GM23248 (cell line): ENCODE results near the gene GTF3A. TPM values are rescaled to one million over a fixed set of nuclear protein-coding genes. Genes with fewer than 3 reads are reported as not detected.
A peak's percentile ranks its signal among the peaks of the same experiment; 100 is the strongest.

Source experiments
- DNase-seq: peaks from one replicate; pipeline ENCODE4 v3.0.0-alpha.2; 2015
- H2AFZ ChIP-seq: fragments of 200-600 bp; sonication (generic); 2 replicates; pipeline ENCODE4 v1.6.1; 2016; ENCODE audit warnings: antibody characterized with exemption
- H3F3A ChIP-seq: fragments of 200-600 bp; sonication (generic); 2 replicates; pipeline ENCODE4 v1.6.1; 2016; ENCODE audit warnings: mild to moderate bottlenecking, antibody characterized with exemption, mixed run types; ENCODE audit not compliant: insufficient read depth
- H3K27ac ChIP-seq: fragments of 200-600 bp; sonication (generic); 2 replicates; pipeline ENCODE4 v1.5.1; 2016; ENCODE audit warnings: mild to moderate bottlenecking
- H3K27me3 ChIP-seq: fragments of 200-600 bp; sonication (generic); replicated peaks from 2 replicates; pipeline ENCODE4 v1.6.1; 2016; ENCODE audit warnings: mild to moderate bottlenecking; ENCODE audit not compliant: insufficient read depth
- H3K36me3 ChIP-seq: fragments of 200-600 bp; sonication (generic); 2 replicates; pipeline ENCODE4 v1.6.1; 2016; ENCODE audit warnings: low read depth, mild to moderate bottlenecking
- H3K4me1 ChIP-seq: fragments of 200-600 bp; sonication (generic); 2 replicates; pipeline ENCODE4 v1.6.1; 2016; ENCODE audit warnings: mild to moderate bottlenecking; ENCODE audit not compliant: insufficient read depth
- H3K4me2 ChIP-seq: fragments of 200-600 bp; sonication (generic); one replicate; pipeline ENCODE4 v1.6.1; 2016; ENCODE audit warnings: mild to moderate bottlenecking; ENCODE audit not compliant: unreplicated experiment
- H3K4me3 ChIP-seq: fragments of 200-600 bp; sonication (generic); 2 replicates; pipeline ENCODE4 v1.5.1; 2016; ENCODE audit warnings: mild to moderate bottlenecking
- H3K79me2 ChIP-seq: fragments of 200-600 bp; sonication (generic); 2 replicates; pipeline ENCODE4 v1.6.1; 2016; ENCODE audit warnings: mild to moderate bottlenecking; ENCODE audit not compliant: insufficient read depth
- H3K9ac ChIP-seq: fragments of 200-600 bp; sonication (generic); 2 replicates; pipeline ENCODE4 v1.6.1; 2016; ENCODE audit warnings: mild to moderate bottlenecking
- H3K9me2 ChIP-seq: fragments of 200-600 bp; sonication (generic); 2 replicates; pipeline ENCODE4 v1.6.1; 2016; ENCODE audit warnings: mixed run types, mild to moderate bottlenecking, moderate library complexity; ENCODE audit not compliant: insufficient read depth
- H3K9me3 ChIP-seq: fragments of 200-600 bp; sonication (generic); one replicate; pipeline ENCODE4 v1.6.1; 2017; ENCODE audit warnings: low read depth
- H4K20me1 ChIP-seq: fragments of 200-600 bp; sonication (generic); 2 replicates; pipeline ENCODE4 v1.6.0; 2016; ENCODE audit not compliant: insufficient read depth
- EZH2 ChIP-seq: fragments of 200-600 bp; sonication (generic); IDR thresholded peaks from 2 replicates; pipeline ENCODE4 v1.6.1; 2018; ENCODE audit warnings: antibody characterized with exemption, mild to moderate bottlenecking; ENCODE audit not compliant: insufficient read depth, poor library complexity, severe bottlenecking
- EZH2phosphoT487 ChIP-seq: fragments of 200-600 bp; sonication (generic); IDR thresholded peaks from 2 replicates; pipeline ENCODE4 v1.6.1; 2018; ENCODE audit warnings: antibody characterized with exemption, moderate library complexity, mild to moderate bottlenecking, low read depth; ENCODE audit not compliant: insufficient read depth
- WGBS, 2 experiments: methylation state at CpG; one replicate each; pipeline ENCODE4 v1.1.6; 2015 to 2017; ENCODE audit warnings: low lambda C conversion rate in 2 of 2, low coverage in 1 of 2; ENCODE audit errors: missing lambda C conversion rate in 2 of 2; 5-methylcytosine and 5-hydroxymethylcytosine counted together
- in situ Hi-C: fragments of 300-500 bp; cut with MboI; formaldehyde crosslinking; loops from 2 replicates; pipeline ENCODE4 v1.15.0; 2020
- polyA plus RNA-seq: library from polyadenylated mRNA; unstranded; fragments of >200 nt; fragmentation: Nextera tagmentation; extraction: Ambion mirVana; gene quantifications from 2 replicates; pipeline ENCODE4 v1.2.1, GENCODE V29; 2016
- total RNA-seq: library from RNA; depleted of rRNA; stranded (reverse); fragments of >200 nt; shearing (Covaris generic); gene quantifications from 2 replicates; pipeline ENCODE4 v1.2.3, GENCODE V29; 2014

The GTF3A gene
- total and polyA plus RNA-seq, 2 experiments from 2014 or later, result 86.2 to 163 TPM

GRCh38 chr13:27406178-27406939 lies 18.1 kb upstream of the GTF3A start:
- peaks cover 18% of the 10 kb centered on the region; the same call in 1 of the 2 replicates for H3F3A ChIP-seq
- no peaks in the 10 kb centered on the region for H3K36me3 ChIP-seq
- no peak overlapping the region for H3K27ac ChIP-seq
- no peak overlapping the region for H3K9ac ChIP-seq
- no peaks in the 10 kb centered on the region for H3K9me3 ChIP-seq
- DNase-seq, result peak; percentile 65
- no peaks in the 10 kb centered on the region for H3K79me2 ChIP-seq
- in situ Hi-C loops, result no loop called here
- no peak for TF ChIP-seq EZH2
- no peak for TF ChIP-seq EZH2phosphoT487
- 54 to 61% methylated on average over 12 of the region's 12 CpGs for WGBS, 2 experiments
- no peak overlapping the region for H3K4me2 ChIP-seq
- H3K4me1 ChIP-seq, result peaks cover 12% of the 10 kb centered on the region
- H2AFZ ChIP-seq, result no peak overlapping the region
- H4K20me1 ChIP-seq, result no peaks in the 10 kb centered on the region
- peaks cover 40% of the 10 kb centered on the region for H3K27me3 ChIP-seq
- H3K4me3 ChIP-seq, result no peak overlapping the region
- no peaks in the 10 kb centered on the region for H3K9me2 ChIP-seq

- 4 to 5% methylated on average over 4 of the region's 4 CpGs for WGBS, 2 experiments
- no peak for DNase-seq
- Histone ChIP-seq H3K4me2 (no peak overlapping the region), H3K4me1 (peaks cover 8% of the 10 kb centered on the region), H3K9me3 (no peaks in the 10 kb centered on the region), H3K27ac (no peak overlapping the region), H3K36me3 (no peaks in the 10 kb centered on the region), H2AFZ (no peak overlapping the region), H3K9me2 (no peaks in the 10 kb centered on the region), H3F3A (peaks cover 12% of the 10 kb centered on the region; the same call in 1 of the 2 replicates), H3K27me3 (peaks cover 56% of the 10 kb centered on the region), H4K20me1 (no peaks in the 10 kb centered on the region), H3K4me3 (no peak overlapping the region), H3K9ac (no peak overlapping the region), H3K79me2 (no peaks in the 10 kb centered on the region)
- TF ChIP-seq EZH2, result no peak
- no peak for TF ChIP-seq EZH2phosphoT487
- in situ Hi-C loops, result no loop called here
Measured at GRCh38 chr13:27408074-27408473, 16.3 kb upstream of the GTF3A start.

GRCh38 chr13:27409013-27409412 lies 15.4 kb upstream of the GTF3A start:
- peaks cover 64% of the 10 kb centered on the region for H3K27me3 ChIP-seq
- no peak overlapping the region for H2AFZ ChIP-seq
- H3K4me3 ChIP-seq, result no peak overlapping the region
- H3K79me2 ChIP-seq, result no peaks in the 10 kb centered on the region
- TF ChIP-seq EZH2 (no peak), EZH2phosphoT487 (no peak)
- no peaks in the 10 kb centered on the region for H3K4me1 ChIP-seq
- no peaks in the 10 kb centered on the region for H3K9me2 ChIP-seq
- H3K9ac ChIP-seq, result no peak overlapping the region
- peaks cover 2% of the 10 kb centered on the region; the same call in 1 of the 2 replicates for H3F3A ChIP-seq
- in situ Hi-C loops, result no loop called here
- H3K4me2 ChIP-seq, result no peak overlapping the region
- no peak for DNase-seq
- no peaks in the 10 kb centered on the region for H4K20me1 ChIP-seq
- no peaks in the 10 kb centered on the region for H3K9me3 ChIP-seq
- no peaks in the 10 kb centered on the region for H3K36me3 ChIP-seq
- 56 to 61% methylated on average over 2 of the region's 2 CpGs for whole genome bisulfite sequencing, 2 experiments
- no peak overlapping the region for H3K27ac ChIP-seq

- Histone ChIP-seq H3K27me3 (peaks cover 75% of the 10 kb centered on the region), H3K36me3 (no peaks in the 10 kb centered on the region), H3K4me3 (no peak overlapping the region), H3K9ac (no peak overlapping the region), H3K4me2 (no peak overlapping the region), H3K9me2 (no peaks in the 10 kb centered on the region), H3K27ac (no peak overlapping the region), H3K4me1 (no peaks in the 10 kb centered on the region), H4K20me1 (no peaks in the 10 kb centered on the region), H3F3A (no peaks in the 10 kb centered on the region), H2AFZ (no peak overlapping the region), H3K79me2 (no peaks in the 10 kb centered on the region), H3K9me3 (no peaks in the 10 kb centered on the region)
- DNase-seq, result no peak
- in situ Hi-C loops, result no loop called here
- WGBS, 2 experiments, result 62 to 67% methylated on average over 3 of the region's 3 CpGs
- TF ChIP-seq EZH2phosphoT487 (no peak), EZH2 (no peak)
Measured at GRCh38 chr13:27411341-27411740, 13.1 kb upstream of the GTF3A start.
